Measurements from ENCODE around the gene GNAQ.

GNAQ gene

GRCh38 chr9:77996696-77997095 lies 34.9 kb downstream of the GNAQ start:
- H2AFZ ChIP-seq, result no peak overlapping the region
- H3K27ac ChIP-seq, result no peak overlapping the region
- no peaks in the 10 kb centered on the region for H3K4me1 ChIP-seq
- H3K36me3 ChIP-seq (ENCODE audit: control insufficient read depth, insufficient read depth, low read length), result no peaks in the 10 kb centered on the region
- no peak overlapping the region for H3K9ac ChIP-seq
- H3K4me3 ChIP-seq (ENCODE audit: low read depth, low read length), result no peak overlapping the region
- no peak overlapping the region for H3K4me2 ChIP-seq (ENCODE audit: low read length)
- peaks cover 5% of the 10 kb centered on the region for H3K79me2 ChIP-seq
- H3K9me3 ChIP-seq (ENCODE audit: control insufficient read depth, low read length), result no peaks in the 10 kb centered on the region
- H3K27me3 ChIP-seq (ENCODE audit: control insufficient read depth, insufficient read depth, low read length), result no peaks in the 10 kb centered on the region
- TF ChIP-seq CTCF (IDR thresholded peaks at IDR 0.05), result no peak

- Histone ChIP-seq H3K4me1 (no peaks in the 10 kb centered on the region), H3K79me2 (peaks cover 9% of the 10 kb centered on the region), H3K27me3 (ENCODE audit: control insufficient read depth, insufficient read depth, low read length) (no peaks in the 10 kb centered on the region), H3K27ac (no peak overlapping the region), H3K9me3 (ENCODE audit: control insufficient read depth, low read length) (no peaks in the 10 kb centered on the region), H3K9ac (no peak overlapping the region), H3K4me2 (ENCODE audit: low read length) (no peak overlapping the region), H3K36me3 (ENCODE audit: control insufficient read depth, insufficient read depth, low read length) (no peaks in the 10 kb centered on the region), H2AFZ (no peak overlapping the region), H3K4me3 (ENCODE audit: low read depth, low read length) (no peak overlapping the region)
- TF ChIP-seq CTCF (IDR thresholded peaks at IDR 0.05), result no peak
These were observed 40.4 kb downstream of the GNAQ start for GRCh38 chr9:77991191-77991590.

- Histone ChIP-seq H3K4me3 (ENCODE audit: low read depth, low read length) (no peak overlapping the region), H3K79me2 (peaks cover 9% of the 10 kb centered on the region), H3K9me3 (ENCODE audit: control insufficient read depth, low read length) (no peaks in the 10 kb centered on the region), H3K27me3 (ENCODE audit: control insufficient read depth, insufficient read depth, low read length) (no peaks in the 10 kb centered on the region), H3K27ac (no peak overlapping the region), H2AFZ (no peak overlapping the region), H3K36me3 (ENCODE audit: control insufficient read depth, insufficient read depth, low read length) (no peaks in the 10 kb centered on the region), H3K4me2 (ENCODE audit: low read length) (no peak overlapping the region), H3K4me1 (no peaks in the 10 kb centered on the region), H3K9ac (no peak overlapping the region)
- TF ChIP-seq CTCF (IDR thresholded peaks at IDR 0.05), result no peak
These were observed 41.7 kb downstream of the GNAQ start for GRCh38 chr9:77989909-77990308.

DNA sequence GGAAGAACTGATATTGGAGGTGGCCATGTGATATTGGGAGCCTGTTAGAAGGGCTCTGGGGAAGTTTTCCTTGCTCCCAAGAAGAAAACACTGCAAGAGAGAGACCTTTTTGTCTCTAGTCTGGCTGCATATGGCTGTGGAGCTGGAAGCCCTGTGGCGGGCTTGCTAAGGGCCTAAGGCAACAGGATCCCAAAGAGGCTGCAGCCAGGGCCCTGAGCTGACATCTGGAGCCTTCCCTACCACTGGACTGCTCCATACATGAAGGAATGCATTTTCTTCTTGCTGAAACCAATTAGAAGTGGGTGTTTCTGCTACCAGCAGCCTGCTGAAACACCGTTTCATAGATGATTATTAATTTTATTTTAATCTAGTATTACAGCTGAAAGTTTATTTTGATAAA lies 42.2 kb downstream of the GNAQ start:
- no peaks in the 10 kb centered on the region for H3K4me1 ChIP-seq
- H3K9me3 ChIP-seq (ENCODE audit: control insufficient read depth, low read length), result no peaks in the 10 kb centered on the region
- H3K4me2 ChIP-seq (ENCODE audit: low read length), result no peak overlapping the region
- no peak overlapping the region for H2AFZ ChIP-seq
- no peak overlapping the region for H3K9ac ChIP-seq
- H3K27ac ChIP-seq, result no peak overlapping the region
- H3K79me2 ChIP-seq, result peaks cover 8% of the 10 kb centered on the region
- no peaks in the 10 kb centered on the region for H3K27me3 ChIP-seq (ENCODE audit: control insufficient read depth, insufficient read depth, low read length)
- no peak for TF ChIP-seq CTCF (IDR thresholded peaks at IDR 0.05)
- no peak overlapping the region for H3K4me3 ChIP-seq (ENCODE audit: low read depth, low read length)
- H3K36me3 ChIP-seq (ENCODE audit: control insufficient read depth, insufficient read depth, low read length), result no peaks in the 10 kb centered on the region

DNA sequence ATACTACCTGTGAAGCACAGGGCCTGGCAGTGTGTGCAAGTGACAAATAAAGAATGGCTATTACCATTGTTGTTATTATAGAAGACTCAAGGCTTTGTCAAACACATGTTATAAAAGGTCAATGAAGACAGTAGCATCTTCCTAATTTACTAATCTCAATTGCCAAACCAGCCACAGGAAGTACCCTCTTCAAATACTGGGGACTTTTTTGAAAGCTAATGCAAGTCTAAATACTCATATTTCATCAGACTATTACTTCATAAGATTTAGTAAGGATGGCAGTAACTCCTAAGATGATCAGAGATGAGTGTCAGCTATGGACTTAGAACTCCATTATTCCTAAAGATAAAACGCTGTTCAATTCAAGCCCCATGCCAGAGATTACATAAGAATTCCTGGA lies 43.0 kb downstream of the GNAQ start:
- Histone ChIP-seq H3K27ac (no peak overlapping the region), H3K4me2 (ENCODE audit: low read length) (no peak overlapping the region), H3K27me3 (ENCODE audit: control insufficient read depth, insufficient read depth, low read length) (no peaks in the 10 kb centered on the region), H3K9ac (no peak overlapping the region), H3K36me3 (ENCODE audit: control insufficient read depth, insufficient read depth, low read length) (no peaks in the 10 kb centered on the region), H3K79me2 (peaks cover 5% of the 10 kb centered on the region), H3K9me3 (ENCODE audit: control insufficient read depth, low read length) (no peaks in the 10 kb centered on the region), H2AFZ (no peak overlapping the region), H3K4me3 (ENCODE audit: low read depth, low read length) (no peak overlapping the region), H3K4me1 (no peaks in the 10 kb centered on the region)
- no peak for TF ChIP-seq CTCF (IDR thresholded peaks at IDR 0.05)
